Amniotic stem cell (primary cell): ENCODE measurements around the gene ARHGAP4.

Experiments used
- DNase-seq: peaks from one replicate; lab custom pipeline; 2025; lab: John Stamatoyannopoulos, UW

Gene ARHGAP4

GRCh38 chrX:153925739-153926551, at the start of gene ARHGAP4:
TSS of gene ARHGAP4 (minus strand) at chrX:153926264. CDS start at chrX:153926202, 62 bp downstream.
- no peak for DNase-seq

- no peak for DNase-seq
Measured at GRCh38 chrX:153974726-153975286, 48.7 kb upstream of the ARHGAP4 start.

GRCh38 chrX:153974003-153974725, 48.1 kb upstream of the ARHGAP4 start:
- DNase-seq, result no peak

- DNase-seq, result no peak
Measured at GRCh38 chrX:153973127-153974002, 47.3 kb upstream of the ARHGAP4 start.

GRCh38 chrX:153972368-153973126, 46.5 kb upstream of the ARHGAP4 start, which contains the start of gene TMEM187:
TSS of gene TMEM187 (plus strand) at chrX:153972754. CDS start at chrX:153982063, 9,309 bp downstream.
- DNase-seq, result peak; percentile 42

- peak; percentile 61 for DNase-seq
Measured at GRCh38 chrX:153971450-153972367, 45.6 kb upstream of the ARHGAP4 start, which contains the start of gene HCFC1. TSS of gene HCFC1 (minus strand) at chrX:153971818. CDS start at chrX:153970840, 978 bp downstream.

GRCh38 chrX:153971124-153971449, 45.0 kb upstream of the ARHGAP4 start:
- peak; percentile 30 for DNase-seq

- DNase-seq, result no peak
Measured at GRCh38 chrX:153970357-153971123, 44.5 kb upstream of the ARHGAP4 start.

GRCh38 chrX:153969904-153970356, 43.9 kb upstream of the ARHGAP4 start:
- DNase-seq, result no peak

- DNase-seq, result no peak
Measured at GRCh38 chrX:153969125-153969903, 43.2 kb upstream of the ARHGAP4 start.

- DNase-seq, result no peak
Measured at GRCh38 chrX:153968754-153969124, 42.7 kb upstream of the ARHGAP4 start.

GRCh38 chrX:153968255-153968654, 42.2 kb upstream of the ARHGAP4 start:
- no peak for DNase-seq

GRCh38 chrX:153967536-153968224, 41.6 kb upstream of the ARHGAP4 start:
- no peak for DNase-seq

GRCh38 chrX:153966841-153967535, 40.9 kb upstream of the ARHGAP4 start:
- no peak for DNase-seq

- no peak for DNase-seq
Measured at GRCh38 chrX:153966283-153966688, 40.2 kb upstream of the ARHGAP4 start.

GRCh38 chrX:153965406-153965805, 39.3 kb upstream of the ARHGAP4 start:
- no peak for DNase-seq

- no peak for DNase-seq
Measured at GRCh38 chrX:153964105-153964504, 38.0 kb upstream of the ARHGAP4 start.
